Endothelial cell of umbilical vein (primary cell): ENCODE data around the gene C1QTNF5. TPM values are rescaled to one million over a fixed set of nuclear protein-coding genes. Genes with fewer than 3 reads are reported as not detected.

Experiments
- BruUV-seq: library from RNA; stranded (reverse); fragments of 400-500 nt; replicated peaks from 2 replicates; lab custom pipeline; 2021; lab: Mats Ljungman, UMichigan
- CTCF ChIA-PET: fragments of 300-600, 350-600 bp; sonication (Branson Sonifier 250); formaldehyde crosslinking; loops from one replicate; lab custom pipeline; 2021; ENCODE audit warnings: antibody characterized with exemption, inconsistent platforms; lab: Charles Lee
- POLR2A ChIA-PET: fragments of 300-600, 350-600 bp; sonication (Branson Sonifier 250); formaldehyde crosslinking; loops from one replicate; lab custom pipeline; 2021; ENCODE audit warnings: antibody characterized with exemption, inconsistent platforms; lab: Charles Lee
- DNase-seq: peaks from one replicate; pipeline ENCODE4 v3.0.0-alpha.2; 2011; ENCODE audit warnings: low read depth, low spot score
- FAIRE-seq: peaks from 2 replicates; lab custom pipeline; 2011; peaks lifted over from hg19 to GRCh38; lab: Jason Lieb, UNC
- H2AFZ ChIP-seq: 2 replicates; pipeline ENCODE4 v1.6.0; 2012; ENCODE audit warnings: low read depth, low read length, control low read depth, inconsistent platforms
- H3K27ac ChIP-seq: 2 replicates; pipeline ENCODE4 v1.5.1; 2011; ENCODE audit warnings: low read depth, mild to moderate bottlenecking, control low read depth, low read length, moderate library complexity; ENCODE audit not compliant: insufficient read depth
- H3K27me3 ChIP-seq, 2 experiments: 2 replicates each; pipeline versions ENCODE4 v1.6.0 to v1.6.1; 2011; ENCODE audit warnings: low read length in 2 of 2, mixed read lengths in 1 of 2; ENCODE audit not compliant: control insufficient read depth in 2 of 2, insufficient read depth in 2 of 2
- H3K36me3 ChIP-seq, 2 experiments: 2 replicates in 1 of 2; 3 replicates in 1 of 2; pipeline ENCODE4 v1.5.1; 2011; ENCODE audit warnings: low read length in 2 of 2, mild to moderate bottlenecking in 1 of 2, moderate library complexity in 1 of 2; ENCODE audit not compliant: control insufficient read depth in 2 of 2, insufficient read depth in 2 of 2; ENCODE audit errors: extremely low read depth in 1 of 2
- H3K4me1 ChIP-seq: 3 replicates; pipeline ENCODE4 v1.5.1; 2011; ENCODE audit warnings: mild to moderate bottlenecking, low read length; ENCODE audit not compliant: control insufficient read depth, insufficient read depth; ENCODE audit errors: extremely low read depth
- H3K4me2 ChIP-seq: 2 replicates; pipeline ENCODE4 v1.6.1; 2011; ENCODE audit warnings: low read length, control low read depth, mixed read lengths; ENCODE audit not compliant: insufficient read depth
- H3K4me3 ChIP-seq, 3 experiments: fragments of 200-600 bp in 1 of 3; sonication (generic), shearing (Covaris generic) in 1 of 3; replicated peaks in 1 of 3; 2 replicates each; pipeline ENCODE4 v1.5.1; 2011 to 2016; ENCODE audit warnings: control low read depth in 3 of 3, low read length in 3 of 3, mild to moderate bottlenecking in 2 of 3, inconsistent platforms in 1 of 3, low read depth in 1 of 3, moderate library complexity in 1 of 3; ENCODE audit not compliant: insufficient read depth in 1 of 3
- H3K79me2 ChIP-seq: 2 replicates; pipeline ENCODE4 v1.6.0; 2012; ENCODE audit warnings: low read length, inconsistent platforms; ENCODE audit not compliant: control insufficient read depth, insufficient read depth
- H3K9ac ChIP-seq: replicated peaks from 2 replicates; pipeline ENCODE3; 2011; ENCODE audit warnings: low read length, control low read depth; ENCODE audit not compliant: insufficient read depth; ENCODE audit errors: extremely low read depth
- H3K9me1 ChIP-seq: replicated peaks from 3 replicates; pipeline ENCODE4 v1.6.0; 2011; ENCODE audit warnings: mild to moderate bottlenecking, low read length; ENCODE audit not compliant: control insufficient read depth, insufficient read depth; ENCODE audit errors: extremely low read depth
- H3K9me3 ChIP-seq: replicated peaks from 2 replicates; pipeline ENCODE4 v1.5.1; 2012; ENCODE audit warnings: low read length, inconsistent platforms; ENCODE audit not compliant: control insufficient read depth, insufficient read depth
- H4K20me1 ChIP-seq: replicated peaks from 2 replicates; pipeline ENCODE3; 2011; ENCODE audit warnings: mild to moderate bottlenecking, low read length; ENCODE audit not compliant: control insufficient read depth, insufficient read depth; ENCODE audit errors: extremely low read depth
- CTCF ChIP-seq, 2 donors: IDR thresholded peaks; 1 replicate in 1 of 2; 2 replicates in 1 of 2; pipeline ENCODE4 v1.5.1; 2011; ENCODE audit warnings: low read length in 2 of 2, mild to moderate bottlenecking in 2 of 2, moderate library complexity in 2 of 2, control low read depth in 1 of 2, inconsistent platforms in 1 of 2, low read depth in 1 of 2; ENCODE audit not compliant: insufficient read depth in 1 of 2; ENCODE audit errors: extremely low read depth in 1 of 2
- EZH2 ChIP-seq: IDR thresholded peaks from 2 replicates; pipeline ENCODE4 v1.6.1; 2012; ENCODE audit warnings: borderline replicate concordance, low read depth, mild to moderate bottlenecking, moderate library complexity, low read length, inconsistent platforms; ENCODE audit not compliant: severe bottlenecking
- FOS ChIP-seq: IDR thresholded peaks from 2 replicates; pipeline ENCODE4 v1.6.1; 2011; ENCODE audit warnings: mild to moderate bottlenecking, low read length, moderate library complexity, borderline replicate concordance; ENCODE audit not compliant: insufficient read depth
- GATA2 ChIP-seq: IDR thresholded peaks from 2 replicates; pipeline ENCODE4 v1.7.0; 2011; ENCODE audit warnings: low read depth, mild to moderate bottlenecking, moderate library complexity, mixed read lengths, low read length; ENCODE audit not compliant: insufficient read length, insufficient read depth
- JUN ChIP-seq: IDR thresholded peaks from 2 replicates; pipeline ENCODE4 v1.6.1; 2011; ENCODE audit warnings: borderline replicate concordance, low read depth; ENCODE audit not compliant: insufficient read length, insufficient read depth
- MYC ChIP-seq: IDR thresholded peaks from one replicate; pipeline ENCODE4 v1.6.1; 2011; ENCODE audit warnings: mild to moderate bottlenecking, low read depth, low read length
- POLR2A ChIP-seq: IDR thresholded peaks from 2 replicates; pipeline ENCODE4 v1.6.1; 2012; ENCODE audit warnings: low read depth, mild to moderate bottlenecking, control low read depth, low read length
- POLR2AphosphoS5 ChIP-seq: IDR thresholded peaks from 2 replicates; pipeline ENCODE4 v1.6.1; 2012; ENCODE audit warnings: low read depth, mild to moderate bottlenecking, control low read depth, low read length, moderate library complexity; ENCODE audit not compliant: insufficient read depth
- dilution Hi-C: fragments of 300-500 bp; cut with MboI; formaldehyde crosslinking; loops from one replicate; pipeline ENCODE4 v1.15.0; 2019; ENCODE audit warnings: low sequenced_read_pairs; ENCODE audit not compliant: extremely low pct_ligation_motif_present
- intact Hi-C: fragments of 100-400 bp; cut with micrococcal nuclease; formaldehyde crosslinking; loops from one replicate; pipeline ENCODE4 v1.10.0; 2022
- polyA plus RNA-seq, 4 experiments: library from polyadenylated mRNA; depleted of rRNA in 3 of 4; stranded (reverse) in 3 of 4; unstranded in 1 of 4; fragments of >200 nt; gene quantifications; 2 replicates each; pipeline versions ENCODE4 v1.2.1 to v1.2.3, GENCODE V29; 2011 to 2012; ENCODE audit warnings: missing spikeins in 1 of 4
- total RNA-seq: library from RNA; stranded (reverse); gene quantifications from 2 replicates; pipeline ENCODE4 v1.2.3, GENCODE V29; 2021
- TF ChIP-seq, protein P1 (sequence below): IDR thresholded peaks from 2 replicates; pipeline ENCODE4 v1.6.1; 2011; ENCODE audit not compliant: insufficient read depth, insufficient read length

The C1QTNF5 gene
- total and polyA plus RNA-seq, 2 donors (not counting 3 experiments of a cell fraction or from before 2014, with no cell fraction given) = 126 to 201 TPM

- TF ChIP-seq GATA2 (no peak), POLR2AphosphoS5 (no peak), JUN (no peak), FOS (no peak), CTCF (IDR thresholded peaks at IDR 0.05; ENCODE audit: extremely low read depth in 1 of 2, insufficient read depth in 1 of 2, low read depth in 1 of 2, low read length in 2 of 2) (no peak), EZH2 (no peak), POLR2A (no peak), MYC (no peak)
- TF ChIP-seq, protein P1, sequence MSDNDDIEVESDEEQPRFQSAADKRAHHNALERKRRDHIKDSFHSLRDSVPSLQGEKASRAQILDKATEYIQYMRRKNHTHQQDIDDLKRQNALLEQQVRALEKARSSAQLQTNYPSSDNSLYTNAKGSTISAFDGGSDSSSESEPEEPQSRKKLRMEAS = no peak
- H3K4me2 ChIP-seq = no peak within 1 kb of the TSS
- H3K4me3 ChIP-seq = no peak within 1 kb of the TSS
- FAIRE-seq = no peak
- H3K27ac ChIP-seq = no peak within 1 kb of the TSS
- H3K36me3 ChIP-seq = no peaks in the 10 kb centered on the region
- no TSS peak for BruUV-seq
- H3K79me2 ChIP-seq = no peaks in the 10 kb centered on the region
- ChIA-PET CTCF (interaction anchor here (6.2 kb wide), 1 partner anchor 11 kb away, joined by 55 read pairs; no protein-coding TSS in a partner anchor), POLR2A (no interaction called here)
- dilution Hi-C loops = no loop called here
- no peaks in the 10 kb centered on the region for H4K20me1 ChIP-seq
- no peaks in the 10 kb centered on the region for H3K9me1 ChIP-seq
- H3K4me1 ChIP-seq = no peaks in the 10 kb centered on the region
- H3K27me3 ChIP-seq = peaks cover 0 to 3% of the 10 kb centered on the region in 2 experiments
- no peak within 1 kb of the TSS for H3K9ac ChIP-seq
- no peak within 1 kb of the TSS for H2AFZ ChIP-seq
- DNase-seq = no peak
- no peaks in the 10 kb centered on the region for H3K9me3 ChIP-seq
- intact Hi-C loops = no loop called here
These were observed 5.9 kb upstream of the C1QTNF5 start, which contains the start of gene MFRP for GRCh38 chr11:119346605-119347004. Gene MFRP (minus strand): TSS chr11:119346705. CDS start chr11:119346513, 192 bp downstream.
